IPS DF 19.7 (cell line): ENCODE measurements around the gene CNDP2.

Experiments used
- DNase-seq: peaks from one replicate; pipeline ENCODE4 v3.0.0-alpha.2; 2013; ENCODE audit warnings: low read depth, low spot score

The CNDP2 gene

GRCh38 chr18:74495581-74496507 lies at the start of gene CNDP2:
Gene CNDP2, plus strand, starts transcription at chr18:74496363. Its CDS starts 3,611 bp downstream, at chr18:74499974.
- peak; percentile 78 for DNase-seq

DNA sequence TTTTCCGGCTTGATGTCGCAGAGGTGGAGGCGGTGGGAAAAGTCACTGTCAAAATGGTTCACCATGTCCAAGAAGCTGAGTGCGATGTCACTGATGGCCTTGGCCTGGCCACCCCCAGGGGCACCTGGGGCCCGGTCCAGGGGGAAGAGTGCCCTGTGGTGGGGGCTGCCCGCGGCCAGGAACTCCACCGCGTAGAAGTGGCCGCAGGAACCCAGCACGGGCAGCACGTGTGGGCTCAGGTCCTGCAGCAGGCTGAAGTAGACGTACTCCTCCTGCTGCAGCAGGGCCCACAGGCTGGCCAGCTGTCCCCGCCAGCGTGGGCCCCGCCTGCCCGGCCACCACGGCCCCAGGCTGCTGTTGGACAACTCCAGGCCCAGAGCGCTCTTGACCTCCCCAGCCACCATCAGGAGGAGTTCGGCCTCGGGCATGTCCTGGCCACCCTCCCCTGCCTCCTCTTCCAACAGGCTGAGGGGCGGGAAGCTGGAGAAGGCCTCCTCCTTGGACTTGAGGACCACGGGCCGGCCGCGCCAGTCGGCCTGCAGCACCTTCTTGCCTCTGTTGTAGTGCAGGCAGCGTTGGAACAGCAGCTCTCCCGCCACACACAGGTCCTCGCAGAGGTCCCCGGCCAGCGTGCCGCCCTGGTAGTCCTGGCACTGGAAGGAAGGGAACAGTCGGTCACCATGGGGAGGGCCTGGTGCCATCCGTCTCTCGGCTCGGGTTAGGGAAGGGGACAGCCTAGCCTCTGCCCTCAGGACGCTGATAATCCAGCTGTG lies 49.3 kb upstream of the CNDP2 start:
- DNase-seq = no peak

- DNase-seq = no peak
Observed at GRCh38 chr18:74447404-74448152, 48.6 kb upstream of the CNDP2 start.

DNA sequence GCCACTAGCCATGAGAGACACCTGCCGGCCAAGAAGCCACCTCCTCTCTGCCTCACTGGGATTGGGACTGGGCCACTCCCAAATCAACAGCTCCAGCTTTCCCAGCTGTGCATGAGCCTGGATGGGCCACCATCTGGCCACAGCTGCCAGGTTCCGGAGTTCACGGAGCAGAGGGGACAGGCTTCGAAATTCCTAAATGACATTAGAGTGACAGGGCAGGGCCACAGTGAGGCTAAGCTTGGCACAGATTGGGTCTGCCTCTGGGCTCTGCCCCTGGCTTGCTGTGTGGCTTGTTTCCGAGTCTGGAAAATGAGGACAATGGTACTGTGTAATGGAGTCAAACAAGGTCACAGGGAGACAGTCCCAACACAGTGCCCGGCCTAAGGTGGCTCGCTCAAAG lies 45.5 kb upstream of the CNDP2 start:
- no peak for DNase-seq

GRCh38 chr18:74451148-74451547 lies 45.0 kb upstream of the CNDP2 start:
- DNase-seq = no peak

DNA sequence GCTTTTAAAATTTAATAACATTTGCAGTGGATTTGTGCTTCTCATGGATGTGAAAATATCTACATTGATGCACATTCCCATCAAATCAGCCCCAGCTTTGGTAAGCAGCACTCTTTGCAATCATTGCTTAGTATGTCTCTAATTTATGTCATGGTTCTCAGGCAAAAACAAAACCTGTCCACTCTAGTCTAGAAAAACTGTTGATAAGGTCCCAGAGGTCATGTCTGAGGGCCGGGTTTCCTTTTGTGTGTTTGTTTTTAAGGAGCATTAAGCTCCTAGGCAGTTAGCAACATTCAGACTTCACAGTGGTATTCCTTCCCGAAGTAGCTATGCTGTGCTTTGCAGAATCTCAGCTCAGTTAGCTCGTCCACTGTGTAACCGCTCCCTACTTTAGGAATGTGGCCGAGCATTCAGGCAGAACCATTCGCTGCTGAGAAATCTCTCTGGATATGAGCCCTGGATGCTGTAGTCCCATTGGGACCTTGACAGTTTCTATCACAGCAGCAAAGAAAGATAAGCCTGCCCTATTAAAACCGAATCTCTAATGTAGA lies 43.1 kb upstream of the CNDP2 start:
- DNase-seq = no peak

DNA sequence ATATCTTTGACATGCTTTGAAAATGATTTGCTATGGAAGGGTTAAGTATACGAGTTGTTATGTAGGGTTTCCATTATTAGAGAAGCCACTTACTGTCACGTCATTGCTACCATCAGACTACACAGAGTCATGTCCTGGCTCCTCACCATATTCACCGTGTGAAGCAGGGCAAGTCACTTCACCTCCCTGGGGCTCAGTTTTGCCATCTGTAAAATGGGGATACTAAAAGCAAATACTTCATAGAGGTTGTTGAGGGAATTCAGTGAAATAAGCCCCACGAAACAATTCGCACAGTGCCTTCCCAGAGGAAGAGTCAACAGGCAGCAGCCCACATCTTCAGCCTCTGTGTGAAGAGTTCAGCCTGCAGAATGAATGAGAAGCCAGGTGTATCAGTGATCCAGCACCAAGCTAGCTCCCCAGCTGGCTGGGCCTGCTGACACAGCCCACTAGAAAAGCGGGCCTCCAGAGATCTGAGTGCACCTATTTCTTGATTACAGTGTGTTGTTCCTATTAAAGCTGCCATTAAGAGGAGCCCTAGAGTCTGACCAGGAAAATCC lies 42.4 kb upstream of the CNDP2 start:
- no peak for DNase-seq

GRCh38 chr18:74454279-74454751 lies 41.8 kb upstream of the CNDP2 start:
- DNase-seq = no peak

DNA sequence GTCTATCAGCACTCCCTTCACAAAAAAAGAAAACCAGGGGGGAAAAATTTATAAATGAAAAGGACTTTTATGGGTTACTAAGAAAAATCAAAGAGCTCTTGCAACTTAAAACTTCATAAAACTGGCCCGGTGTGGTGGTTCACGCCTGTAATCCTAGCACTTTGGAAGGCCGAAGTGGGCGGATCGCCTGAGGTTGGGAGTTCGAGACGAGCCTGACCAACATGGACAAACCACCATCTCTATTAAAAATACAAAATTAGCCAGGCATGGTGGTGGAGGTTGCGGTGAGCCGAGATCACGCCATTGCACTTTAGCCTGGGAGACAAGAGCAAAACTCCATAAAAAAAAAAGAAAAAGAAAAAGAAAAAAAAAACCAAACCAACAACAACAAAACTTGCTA lies 40.8 kb upstream of the CNDP2 start:
- DNase-seq = no peak

GRCh38 chr18:74456017-74456348 lies 40.2 kb upstream of the CNDP2 start:
- DNase-seq = no peak

GRCh38 chr18:74456349-74457042 lies 39.7 kb upstream of the CNDP2 start:
- DNase-seq = no peak

- no peak for DNase-seq
Observed at GRCh38 chr18:74457043-74457724, 39.0 kb upstream of the CNDP2 start, which contains the start of gene DIPK1C. Gene DIPK1C, minus strand, starts transcription at chr18:74457308. Its CDS starts 49 bp downstream, at chr18:74457259.

- DNase-seq = no peak
Observed at GRCh38 chr18:74457725-74458421, 38.3 kb upstream of the CNDP2 start.

- DNase-seq = peak; percentile 54
Observed at GRCh38 chr18:74459889-74460288, 36.3 kb upstream of the CNDP2 start.

DNA sequence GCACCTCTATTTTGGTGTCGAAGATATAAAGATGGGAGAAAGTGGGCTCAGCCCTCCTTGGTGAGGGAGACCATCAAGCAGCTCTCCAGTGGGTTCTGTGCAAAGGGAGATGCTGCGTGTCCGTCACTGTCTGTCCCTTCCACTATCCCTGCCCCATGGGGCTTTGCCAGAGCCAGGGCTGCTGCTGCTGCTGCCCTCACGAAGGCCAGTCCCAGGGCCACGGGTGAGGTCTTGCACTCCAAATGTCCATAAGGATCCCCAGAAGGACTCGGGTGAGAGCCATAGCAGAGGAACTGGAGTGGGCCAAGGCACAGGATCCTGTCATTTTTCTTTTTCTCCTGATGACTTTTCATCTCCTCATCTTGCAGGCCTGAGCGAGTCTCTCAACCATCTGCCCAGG lies 35.3 kb upstream of the CNDP2 start:
- no peak for DNase-seq

DNA sequence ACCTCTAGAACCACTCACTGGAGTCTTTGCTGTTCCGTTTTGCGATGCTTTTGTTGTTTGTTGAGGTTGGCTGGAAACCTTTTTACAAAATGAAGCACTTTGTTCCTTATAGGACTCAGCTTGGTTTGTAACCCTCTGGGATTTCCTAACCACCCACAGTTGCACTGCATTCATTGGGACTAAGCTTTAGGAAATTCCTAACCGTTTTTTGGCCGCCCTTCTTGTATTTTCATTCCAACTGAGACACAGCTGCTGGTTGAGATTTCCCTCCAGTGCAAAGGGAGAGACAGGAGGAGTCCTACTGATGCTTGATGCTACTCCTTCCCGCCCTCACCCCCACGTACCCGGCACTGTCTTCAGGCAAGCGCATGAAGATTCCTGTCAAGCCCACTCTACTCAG lies 32.9 kb upstream of the CNDP2 start:
- no peak for DNase-seq

DNA sequence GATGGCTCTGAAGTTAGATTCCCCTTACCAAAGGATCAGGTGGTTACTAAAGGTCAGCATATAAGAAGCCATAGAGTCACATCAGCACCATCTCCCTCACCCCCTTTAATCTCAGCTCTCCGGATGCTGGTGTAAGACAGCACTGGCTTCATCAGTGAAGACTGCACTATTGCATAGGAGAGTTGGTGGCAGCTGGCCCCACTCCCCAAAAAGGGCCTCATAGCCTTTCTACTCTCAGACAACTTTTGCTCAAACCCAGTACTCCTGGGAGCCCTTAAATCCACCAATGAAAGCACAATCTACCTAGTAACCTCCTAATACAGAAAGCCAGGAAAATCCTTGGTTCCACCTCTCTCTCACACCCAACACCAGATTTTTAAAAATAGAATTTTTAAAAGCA lies 32.2 kb upstream of the CNDP2 start:
- no peak for DNase-seq

DNA sequence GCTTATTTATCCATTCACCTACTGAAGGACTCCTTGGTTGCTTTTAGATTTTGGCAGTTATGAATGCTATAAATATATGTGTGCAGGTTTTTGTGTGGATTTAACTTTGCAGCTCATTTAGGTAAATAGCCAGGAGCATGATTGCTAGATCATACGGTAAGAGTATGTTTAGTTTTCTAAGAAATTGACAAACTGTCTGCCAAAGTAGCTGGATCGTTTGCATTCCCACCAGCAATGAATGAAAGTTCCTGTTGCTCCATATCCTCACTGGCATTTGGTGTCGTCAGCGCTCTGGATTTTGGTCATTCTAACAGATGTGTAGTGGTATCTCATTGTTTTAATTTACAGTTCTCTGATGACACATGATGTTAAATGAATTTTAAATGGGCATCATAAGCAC lies 30.4 kb upstream of the CNDP2 start:
- no peak for DNase-seq

- no peak for DNase-seq
Observed at GRCh38 chr18:74468547-74469061, 27.6 kb upstream of the CNDP2 start.
